ENCODE results near the gene GRID1.

DNA sequence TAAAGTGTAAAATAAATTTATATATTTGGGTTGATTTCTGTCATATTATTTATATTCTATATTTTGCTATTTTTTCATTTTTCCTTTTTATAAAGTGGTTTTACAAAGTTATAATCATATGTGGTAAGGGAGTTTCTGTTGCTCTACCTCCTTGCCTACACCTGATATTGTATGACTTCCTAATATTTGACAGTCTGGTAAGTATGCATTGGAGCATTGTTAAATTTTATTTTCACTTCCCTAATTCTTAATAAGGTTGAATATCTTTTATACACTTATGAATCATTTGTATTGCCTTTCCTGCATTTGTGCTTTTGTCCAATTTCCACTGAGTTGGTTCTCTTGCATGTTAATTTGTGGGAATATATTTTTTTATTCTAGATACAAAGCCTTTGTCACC is 492.4 kb downstream of the GRID1 start:
- TF ChIP-seq POLR2AphosphoS5 (IDR thresholded peaks at IDR 0.05), result no peak
- TF ChIP-seq, protein P1, sequence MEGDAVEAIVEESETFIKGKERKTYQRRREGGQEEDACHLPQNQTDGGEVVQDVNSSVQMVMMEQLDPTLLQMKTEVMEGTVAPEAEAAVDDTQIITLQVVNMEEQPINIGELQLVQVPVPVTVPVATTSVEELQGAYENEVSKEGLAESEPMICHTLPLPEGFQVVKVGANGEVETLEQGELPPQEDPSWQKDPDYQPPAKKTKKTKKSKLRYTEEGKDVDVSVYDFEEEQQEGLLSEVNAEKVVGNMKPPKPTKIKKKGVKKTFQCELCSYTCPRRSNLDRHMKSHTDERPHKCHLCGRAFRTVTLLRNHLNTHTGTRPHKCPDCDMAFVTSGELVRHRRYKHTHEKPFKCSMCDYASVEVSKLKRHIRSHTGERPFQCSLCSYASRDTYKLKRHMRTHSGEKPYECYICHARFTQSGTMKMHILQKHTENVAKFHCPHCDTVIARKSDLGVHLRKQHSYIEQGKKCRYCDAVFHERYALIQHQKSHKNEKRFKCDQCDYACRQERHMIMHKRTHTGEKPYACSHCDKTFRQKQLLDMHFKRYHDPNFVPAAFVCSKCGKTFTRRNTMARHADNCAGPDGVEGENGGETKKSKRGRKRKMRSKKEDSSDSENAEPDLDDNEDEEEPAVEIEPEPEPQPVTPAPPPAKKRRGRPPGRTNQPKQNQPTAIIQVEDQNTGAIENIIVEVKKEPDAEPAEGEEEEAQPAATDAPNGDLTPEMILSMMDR (IDR thresholded peaks at IDR 0.05 in 8 of 11, conservative IDR thresholded peaks at IDR 0.05 in 3 of 11), result no peak
